ENCODE results near the gene CC2D2A.

The CC2D2A gene

DNA sequence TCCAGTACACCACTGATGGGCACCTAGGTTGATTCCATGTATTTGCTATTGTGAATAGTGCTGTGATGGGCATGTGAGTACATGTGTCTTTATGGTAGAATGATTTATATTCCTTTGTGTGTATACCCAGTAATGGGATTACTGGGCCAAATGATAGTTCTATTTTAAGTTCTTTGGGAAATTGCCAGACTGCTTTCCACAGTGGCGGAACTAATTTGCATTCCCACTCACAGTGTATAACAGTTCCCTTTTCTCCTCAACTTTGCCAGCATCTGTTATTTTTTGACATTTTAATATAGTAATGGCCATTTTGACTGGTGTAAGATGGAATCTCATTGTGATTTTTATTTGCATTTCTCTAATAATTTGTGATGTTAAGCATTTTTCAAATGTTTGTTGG, 25.9 kb downstream of the CC2D2A start:
- Histone ChIP-seq H3K27ac (replicated peaks) (no peak overlapping the region), H3K4me3 (replicated peaks; ENCODE audit: insufficient read depth, low read length) (no peak overlapping the region), H3K27me3 (ENCODE audit: insufficient read depth, poor library complexity, severe bottlenecking) (no peaks in the 10 kb centered on the region)
- no peak for DNase-seq (ENCODE audit: low read depth in 1 of 2, low spot score in 1 of 2)
- TF ChIP-seq POLR2AphosphoS5 (IDR thresholded peaks at IDR 0.05; ENCODE audit: low read depth) (no peak), SPI1 (IDR thresholded peaks at IDR 0.05; ENCODE audit: borderline replicate concordance, low read depth) (no peak)

DNA sequence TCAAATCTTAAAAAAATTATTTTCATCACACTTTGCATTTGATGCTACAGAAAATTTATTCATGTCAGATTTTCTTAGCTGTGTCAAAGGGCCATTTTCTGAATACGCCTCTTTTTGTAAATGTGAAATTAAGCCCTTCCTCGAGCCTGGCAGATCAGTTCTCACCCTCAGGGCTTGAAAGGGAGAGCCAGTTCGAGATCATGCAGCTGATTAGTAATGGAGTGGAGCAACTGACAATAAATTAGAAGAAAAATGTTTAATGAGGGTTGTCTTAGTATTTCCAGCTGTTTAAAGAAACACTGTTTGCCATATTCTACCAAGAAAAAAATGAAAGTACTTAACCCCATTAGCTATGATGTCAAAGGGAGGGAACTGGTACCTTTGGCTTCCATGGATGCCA, 28.7 kb downstream of the CC2D2A start:
- H3K27me3 ChIP-seq (ENCODE audit: insufficient read depth, poor library complexity, severe bottlenecking), result no peaks in the 10 kb centered on the region
- TF ChIP-seq GABPA (IDR thresholded peaks at IDR 0.05; ENCODE audit: low read depth) (no peak), SPI1 (IDR thresholded peaks at IDR 0.05; ENCODE audit: borderline replicate concordance, low read depth) (no peak), POLR2AphosphoS5 (IDR thresholded peaks at IDR 0.05; ENCODE audit: low read depth) (no peak)
- TF ChIP-seq, protein P1, sequence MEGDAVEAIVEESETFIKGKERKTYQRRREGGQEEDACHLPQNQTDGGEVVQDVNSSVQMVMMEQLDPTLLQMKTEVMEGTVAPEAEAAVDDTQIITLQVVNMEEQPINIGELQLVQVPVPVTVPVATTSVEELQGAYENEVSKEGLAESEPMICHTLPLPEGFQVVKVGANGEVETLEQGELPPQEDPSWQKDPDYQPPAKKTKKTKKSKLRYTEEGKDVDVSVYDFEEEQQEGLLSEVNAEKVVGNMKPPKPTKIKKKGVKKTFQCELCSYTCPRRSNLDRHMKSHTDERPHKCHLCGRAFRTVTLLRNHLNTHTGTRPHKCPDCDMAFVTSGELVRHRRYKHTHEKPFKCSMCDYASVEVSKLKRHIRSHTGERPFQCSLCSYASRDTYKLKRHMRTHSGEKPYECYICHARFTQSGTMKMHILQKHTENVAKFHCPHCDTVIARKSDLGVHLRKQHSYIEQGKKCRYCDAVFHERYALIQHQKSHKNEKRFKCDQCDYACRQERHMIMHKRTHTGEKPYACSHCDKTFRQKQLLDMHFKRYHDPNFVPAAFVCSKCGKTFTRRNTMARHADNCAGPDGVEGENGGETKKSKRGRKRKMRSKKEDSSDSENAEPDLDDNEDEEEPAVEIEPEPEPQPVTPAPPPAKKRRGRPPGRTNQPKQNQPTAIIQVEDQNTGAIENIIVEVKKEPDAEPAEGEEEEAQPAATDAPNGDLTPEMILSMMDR (IDR thresholded peaks at IDR 0.05; ENCODE audit: insufficient read depth, low read length), result no peak
- TF ChIP-seq, protein P2, sequence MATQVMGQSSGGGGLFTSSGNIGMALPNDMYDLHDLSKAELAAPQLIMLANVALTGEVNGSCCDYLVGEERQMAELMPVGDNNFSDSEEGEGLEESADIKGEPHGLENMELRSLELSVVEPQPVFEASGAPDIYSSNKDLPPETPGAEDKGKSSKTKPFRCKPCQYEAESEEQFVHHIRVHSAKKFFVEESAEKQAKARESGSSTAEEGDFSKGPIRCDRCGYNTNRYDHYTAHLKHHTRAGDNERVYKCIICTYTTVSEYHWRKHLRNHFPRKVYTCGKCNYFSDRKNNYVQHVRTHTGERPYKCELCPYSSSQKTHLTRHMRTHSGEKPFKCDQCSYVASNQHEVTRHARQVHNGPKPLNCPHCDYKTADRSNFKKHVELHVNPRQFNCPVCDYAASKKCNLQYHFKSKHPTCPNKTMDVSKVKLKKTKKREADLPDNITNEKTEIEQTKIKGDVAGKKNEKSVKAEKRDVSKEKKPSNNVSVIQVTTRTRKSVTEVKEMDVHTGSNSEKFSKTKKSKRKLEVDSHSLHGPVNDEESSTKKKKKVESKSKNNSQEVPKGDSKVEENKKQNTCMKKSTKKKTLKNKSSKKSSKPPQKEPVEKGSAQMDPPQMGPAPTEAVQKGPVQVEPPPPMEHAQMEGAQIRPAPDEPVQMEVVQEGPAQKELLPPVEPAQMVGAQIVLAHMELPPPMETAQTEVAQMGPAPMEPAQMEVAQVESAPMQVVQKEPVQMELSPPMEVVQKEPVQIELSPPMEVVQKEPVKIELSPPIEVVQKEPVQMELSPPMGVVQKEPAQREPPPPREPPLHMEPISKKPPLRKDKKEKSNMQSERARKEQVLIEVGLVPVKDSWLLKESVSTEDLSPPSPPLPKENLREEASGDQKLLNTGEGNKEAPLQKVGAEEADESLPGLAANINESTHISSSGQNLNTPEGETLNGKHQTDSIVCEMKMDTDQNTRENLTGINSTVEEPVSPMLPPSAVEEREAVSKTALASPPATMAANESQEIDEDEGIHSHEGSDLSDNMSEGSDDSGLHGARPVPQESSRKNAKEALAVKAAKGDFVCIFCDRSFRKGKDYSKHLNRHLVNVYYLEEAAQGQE (IDR thresholded peaks at IDR 0.05; ENCODE audit: insufficient replicate concordance, low read depth), result no peak
- no peak overlapping the region for H3K27ac ChIP-seq (replicated peaks)
- DNase-seq (ENCODE audit: low read depth in 1 of 2, low spot score in 1 of 2), result no peak
- H3K4me3 ChIP-seq (replicated peaks; ENCODE audit: insufficient read depth, low read length), result no peak overlapping the region

DNA sequence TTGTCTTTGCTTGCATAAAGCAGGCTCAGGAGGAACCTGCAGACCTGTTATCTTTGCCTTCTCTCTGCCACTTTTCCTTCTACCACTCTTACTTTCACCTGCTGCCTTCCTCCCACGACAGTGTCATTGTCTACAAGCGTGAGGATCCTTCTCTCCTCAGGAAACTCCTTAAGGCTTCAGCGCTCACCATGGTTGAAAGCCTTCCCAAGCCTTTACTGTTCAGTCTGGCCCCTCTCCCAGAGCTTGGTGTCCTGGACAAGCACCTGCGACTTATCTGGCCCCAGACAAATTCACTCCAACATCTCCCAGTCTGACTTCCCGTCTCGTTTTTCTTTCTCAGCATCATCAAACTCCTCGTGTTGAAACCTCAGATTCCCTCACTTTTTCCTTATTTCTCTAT, 31.0 kb downstream of the CC2D2A start:
- TF ChIP-seq, protein P1 (IDR thresholded peaks at IDR 0.05; ENCODE audit: insufficient read depth, low read length), result no peak
- no peak for DNase-seq (ENCODE audit: low read depth in 1 of 2, low spot score in 1 of 2)
- no peak overlapping the region for H3K27ac ChIP-seq (replicated peaks)
- no peaks in the 10 kb centered on the region for H3K27me3 ChIP-seq (ENCODE audit: insufficient read depth, poor library complexity, severe bottlenecking)
- H3K4me3 ChIP-seq (replicated peaks; ENCODE audit: insufficient read depth, low read length), result no peak overlapping the region

DNA sequence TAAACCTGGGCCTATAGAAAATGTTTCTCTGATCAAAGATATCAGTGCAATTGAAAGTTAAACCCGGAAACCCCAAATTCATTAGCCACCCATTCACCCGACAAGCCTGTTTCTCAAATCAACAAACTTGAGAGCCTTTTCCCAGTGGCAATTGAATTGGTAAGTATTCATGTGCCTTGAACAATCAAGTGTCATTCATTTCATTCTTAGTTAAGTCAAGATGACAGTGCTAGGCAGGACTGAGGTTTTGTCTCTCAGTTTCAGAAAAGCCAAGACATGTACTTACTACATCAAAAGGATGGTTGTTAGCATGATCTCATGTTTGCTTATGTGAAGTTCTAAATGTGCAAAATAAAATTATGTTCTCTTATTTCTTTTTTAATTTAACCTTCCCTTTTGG, 32.3 kb downstream of the CC2D2A start:
- TF ChIP-seq, protein P1 (IDR thresholded peaks at IDR 0.05; ENCODE audit: insufficient read depth, low read length), result no peak
- TF ChIP-seq GABPA (IDR thresholded peaks at IDR 0.05; ENCODE audit: low read depth), result no peak
- no peak for TF ChIP-seq SPI1 (IDR thresholded peaks at IDR 0.05; ENCODE audit: borderline replicate concordance, low read depth)
- no peak for TF ChIP-seq POLR2AphosphoS5 (IDR thresholded peaks at IDR 0.05; ENCODE audit: low read depth)
- TF ChIP-seq, protein P2 (IDR thresholded peaks at IDR 0.05; ENCODE audit: insufficient replicate concordance, low read depth), result no peak
- no peak for DNase-seq (ENCODE audit: low read depth in 1 of 2, low spot score in 1 of 2)
- no peak overlapping the region for H3K4me3 ChIP-seq (replicated peaks; ENCODE audit: insufficient read depth, low read length)
- no peaks in the 10 kb centered on the region for H3K27me3 ChIP-seq (ENCODE audit: insufficient read depth, poor library complexity, severe bottlenecking)
- no peak overlapping the region for H3K27ac ChIP-seq (replicated peaks)

Data from HL-60 (cell line).